ENCODE measurements around the gene CYP2W1.

- TF ChIP-seq CTCF (IDR thresholded peaks at IDR 0.05) (no peak), POLR2AphosphoS5 (IDR thresholded peaks at IDR 0.05) (no peak), POLR2A (IDR thresholded peaks at IDR 0.05) (no peak), EP300 (IDR thresholded peaks at IDR 0.05) (no peak)
Measured at GRCh38 chr7:990933-991728, 8.2 kb downstream of the CYP2W1 start.

All from gastroesophageal sphincter (tissue), 3 donors.